A673 (cell line): ENCODE data around the gene TBCD. TPM values are rescaled to one million over a fixed set of nuclear protein-coding genes. Genes with fewer than 3 reads are reported as not detected.

Source experiments
- BruUV-seq: library from RNA; stranded (reverse); fragments of 400-500 nt; replicated peaks from 2 replicates; lab custom pipeline; 2021; lab: Mats Ljungman, UMichigan
- CTCF ChIA-PET: fragments of 300-600 bp; sonication (Branson Sonifier 250); formaldehyde crosslinking; loops from one replicate; lab custom pipeline; 2022; ENCODE audit warnings: antibody characterized with exemption; lab: Charles Lee
- POLR2A ChIA-PET: fragments of 300-600 bp; sonication (Branson Sonifier 250); formaldehyde crosslinking; loops from one replicate; lab custom pipeline; 2022; ENCODE audit warnings: antibody characterized with exemption; ENCODE audit not compliant: low non-redundant PET; lab: Charles Lee
- DNase-seq: peaks from one replicate; pipeline ENCODE4 v3.0.0-alpha.2; 2015; ENCODE audit warnings: low spot score
- H3K27ac ChIP-seq: fragments of 200-600 bp; sonication (generic); 2 replicates; pipeline ENCODE4 v1.5.1; 2016; ENCODE audit warnings: mixed run types, low read depth, mild to moderate bottlenecking, mixed read lengths, antibody characterized with exemption, low read length; ENCODE audit not compliant: poor library complexity, severe bottlenecking
- H3K27me3 ChIP-seq: fragments of 200-600 bp; sonication (generic); replicated peaks from 2 replicates; pipeline ENCODE4 v1.6.1; 2017; ENCODE audit warnings: mixed run types, low read depth, mild to moderate bottlenecking, mixed read lengths, antibody characterized with exemption, low read length; ENCODE audit not compliant: insufficient read depth, poor library complexity
- H3K36me3 ChIP-seq: fragments of 200-600 bp; sonication (generic); 2 replicates; pipeline ENCODE4 v1.6.1; 2016; ENCODE audit warnings: mixed run types, mild to moderate bottlenecking, mixed read lengths, antibody characterized with exemption, low read length; ENCODE audit not compliant: insufficient read depth, poor library complexity, severe bottlenecking
- H3K4me1 ChIP-seq: fragments of 200-600 bp; sonication (generic); 2 replicates; pipeline ENCODE4 v1.6.1; 2017; ENCODE audit warnings: mixed run types, mild to moderate bottlenecking, mixed read lengths, antibody characterized with exemption, low read length; ENCODE audit not compliant: insufficient read depth, poor library complexity, severe bottlenecking
- H3K4me3 ChIP-seq: fragments of 200-600 bp; sonication (generic); 2 replicates; pipeline ENCODE4 v1.5.1; 2016; ENCODE audit warnings: low read depth, mixed run types, mild to moderate bottlenecking, mixed read lengths, low read length; ENCODE audit not compliant: poor library complexity, severe bottlenecking
- H3K9me3 ChIP-seq: fragments of 200-600 bp; sonication (generic); 2 replicates; pipeline ENCODE4 v1.6.1; 2016; ENCODE audit warnings: mixed run types, low read depth, mild to moderate bottlenecking, mixed read lengths, antibody characterized with exemption, low read length; ENCODE audit not compliant: poor library complexity, severe bottlenecking
- EZH2 ChIP-seq: fragments of 200-600 bp; sonication (generic); IDR thresholded peaks from 2 replicates; pipeline ENCODE4 v1.6.1; 2017; ENCODE audit warnings: borderline replicate concordance, low read depth, mild to moderate bottlenecking, mixed read lengths, antibody characterized with exemption, low read length; ENCODE audit not compliant: poor library complexity, severe bottlenecking
- intact Hi-C: fragments of 100-400 bp; cut with micrococcal nuclease; formaldehyde crosslinking; loops from one replicate; pipeline ENCODE4 v1.10.0; 2022; ENCODE audit not compliant: unreplicated experiment
- total RNA-seq: library from RNA; stranded (reverse); gene quantifications from 2 replicates; pipeline ENCODE4 v1.2.3, GENCODE V29; 2021
- TF ChIP-seq, protein P1 (sequence below): fragments of 300-800, 200-600 bp; sonication (generic); conservative IDR thresholded peaks from 2 replicates; pipeline ENCODE4 v1.5.1; 2017; ENCODE audit warnings: low read depth, mild to moderate bottlenecking, antibody characterized with exemption, low read length, moderate library complexity, mixed read lengths

The TBCD gene
- total RNA-seq, 1 experiment from 2014 or later = 113 TPM

- Histone ChIP-seq H3K9me3 (no peaks in the 10 kb centered on the region), H3K4me1 (no peaks in the 10 kb centered on the region), H3K4me3 (no peak overlapping the region), H3K36me3 (peaks cover 32% of the 10 kb centered on the region), H3K27me3 (no peaks in the 10 kb centered on the region), H3K27ac (no peak overlapping the region)
- no peak for TF ChIP-seq EZH2
- TF ChIP-seq, protein P1, sequence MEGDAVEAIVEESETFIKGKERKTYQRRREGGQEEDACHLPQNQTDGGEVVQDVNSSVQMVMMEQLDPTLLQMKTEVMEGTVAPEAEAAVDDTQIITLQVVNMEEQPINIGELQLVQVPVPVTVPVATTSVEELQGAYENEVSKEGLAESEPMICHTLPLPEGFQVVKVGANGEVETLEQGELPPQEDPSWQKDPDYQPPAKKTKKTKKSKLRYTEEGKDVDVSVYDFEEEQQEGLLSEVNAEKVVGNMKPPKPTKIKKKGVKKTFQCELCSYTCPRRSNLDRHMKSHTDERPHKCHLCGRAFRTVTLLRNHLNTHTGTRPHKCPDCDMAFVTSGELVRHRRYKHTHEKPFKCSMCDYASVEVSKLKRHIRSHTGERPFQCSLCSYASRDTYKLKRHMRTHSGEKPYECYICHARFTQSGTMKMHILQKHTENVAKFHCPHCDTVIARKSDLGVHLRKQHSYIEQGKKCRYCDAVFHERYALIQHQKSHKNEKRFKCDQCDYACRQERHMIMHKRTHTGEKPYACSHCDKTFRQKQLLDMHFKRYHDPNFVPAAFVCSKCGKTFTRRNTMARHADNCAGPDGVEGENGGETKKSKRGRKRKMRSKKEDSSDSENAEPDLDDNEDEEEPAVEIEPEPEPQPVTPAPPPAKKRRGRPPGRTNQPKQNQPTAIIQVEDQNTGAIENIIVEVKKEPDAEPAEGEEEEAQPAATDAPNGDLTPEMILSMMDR = no peak
- CTCF ChIA-PET = no interaction called here
- DNase-seq = no peak
- POLR2A ChIA-PET = no interaction called here
- BruUV-seq = no TSS peak
- intact Hi-C loops = no loop called here
These were observed 186.6 kb downstream of the TBCD start for GRCh38 chr17:82938486-82938872.

- Histone ChIP-seq H3K27ac (no peak overlapping the region), H3K36me3 (peaks cover 36% of the 10 kb centered on the region), H3K27me3 (no peaks in the 10 kb centered on the region), H3K4me1 (no peaks in the 10 kb centered on the region), H3K4me3 (no peak overlapping the region), H3K9me3 (no peaks in the 10 kb centered on the region)
- no TSS peak for BruUV-seq
- TF ChIP-seq EZH2 = no peak
- TF ChIP-seq, protein P1 = no peak
- no peak for DNase-seq
- intact Hi-C loops = no loop called here
- POLR2A ChIA-PET = no interaction called here
- CTCF ChIA-PET = no interaction called here
These were observed 187.2 kb downstream of the TBCD start for GRCh38 chr17:82938873-82939620.

DNA sequence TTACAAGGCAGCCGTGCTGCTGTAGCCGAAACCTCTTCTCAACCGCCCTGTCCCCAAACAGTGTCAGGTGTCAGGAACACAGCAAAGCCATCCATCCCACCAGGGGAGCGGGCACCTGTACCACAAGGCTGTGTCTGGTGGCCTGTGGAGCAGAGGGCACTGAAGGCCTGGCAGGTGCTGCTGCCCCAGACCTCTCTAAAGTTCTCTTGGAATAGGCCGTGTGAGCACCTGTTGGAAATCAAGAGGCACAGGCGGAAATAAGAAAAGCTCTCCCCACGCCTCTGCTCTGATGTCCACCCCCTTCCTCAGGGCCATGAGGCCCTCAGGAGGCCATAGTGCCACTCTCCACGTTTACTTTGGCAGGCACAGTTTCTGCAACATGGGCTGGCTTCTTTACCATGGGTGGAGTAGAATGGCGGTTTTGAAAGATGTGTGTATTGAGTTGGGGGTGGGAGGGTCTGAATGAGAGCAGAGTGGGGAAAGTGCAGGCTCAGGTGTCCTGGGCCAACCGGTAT lies 187.8 kb downstream of the TBCD start:
- BruUV-seq = no TSS peak
- TF ChIP-seq, protein P1 = no peak
- TF ChIP-seq EZH2 = no peak

More for the DNA sequence above, 187.8 kb downstream of the TBCD start:
- CTCF ChIA-PET = no interaction called here
- Histone ChIP-seq H3K4me3 (no peak overlapping the region), H3K27me3 (no peaks in the 10 kb centered on the region), H3K36me3 (peaks cover 39% of the 10 kb centered on the region), H3K9me3 (peaks cover 4% of the 10 kb centered on the region), H3K27ac (no peak overlapping the region), H3K4me1 (no peaks in the 10 kb centered on the region)
- no peak for DNase-seq
- POLR2A ChIA-PET = no interaction called here
- intact Hi-C loops = no loop called here
